NCI-H774 (cell line): Measurements from ENCODE around the gene RGS3.

ENCODE experiments used
- DNase-seq: peaks from one replicate; lab custom pipeline; 2025; lab: John Stamatoyannopoulos, UW

The RGS3 gene

DNA sequence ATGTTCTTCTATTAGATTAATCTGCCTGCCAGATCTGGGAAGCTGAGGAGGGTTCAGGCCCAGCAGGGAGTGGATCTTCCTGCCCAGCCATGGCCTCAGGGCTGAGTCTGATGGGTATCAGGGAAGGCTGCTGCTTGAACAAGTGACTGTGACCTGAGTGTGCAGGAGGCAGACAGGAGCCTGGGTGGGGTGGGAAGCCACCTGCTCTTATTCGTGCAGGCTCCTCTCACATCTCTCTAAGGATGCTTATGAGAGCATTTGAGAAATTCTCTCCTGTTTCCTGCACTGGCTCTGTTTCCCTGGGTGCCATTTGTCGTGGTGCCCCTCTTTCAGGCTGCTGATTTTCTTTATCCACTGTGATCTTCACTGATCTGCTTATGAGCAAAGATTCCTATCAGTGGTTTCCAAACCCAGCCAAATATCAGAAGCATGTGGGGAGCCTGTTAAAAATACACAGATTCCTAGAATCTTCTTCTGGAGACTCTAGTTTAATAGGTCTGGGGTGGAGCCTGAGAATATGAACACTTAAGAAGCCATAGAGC is 2.1 kb downstream of the RGS3 start:
- no peak for DNase-seq

DNA sequence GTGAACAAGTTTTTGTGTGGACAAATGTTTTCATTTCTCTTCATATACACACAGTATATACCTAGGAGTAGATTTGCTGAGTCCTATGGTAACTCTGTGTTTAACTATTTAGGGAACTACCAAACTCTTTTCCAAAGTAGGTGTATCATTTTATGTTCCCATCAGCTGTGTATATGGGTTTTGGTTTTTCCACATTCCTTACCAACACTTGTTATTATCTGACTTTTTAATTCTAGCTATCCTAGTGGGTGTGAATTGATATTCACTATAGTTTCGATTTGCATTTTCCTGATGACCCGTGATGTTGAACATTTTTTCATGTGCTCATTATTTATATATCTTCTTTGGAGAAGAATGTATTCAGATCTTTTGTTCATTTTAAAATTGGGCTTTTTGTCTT is 3.7 kb downstream of the RGS3 start:
- DNase-seq: no peak

DNA sequence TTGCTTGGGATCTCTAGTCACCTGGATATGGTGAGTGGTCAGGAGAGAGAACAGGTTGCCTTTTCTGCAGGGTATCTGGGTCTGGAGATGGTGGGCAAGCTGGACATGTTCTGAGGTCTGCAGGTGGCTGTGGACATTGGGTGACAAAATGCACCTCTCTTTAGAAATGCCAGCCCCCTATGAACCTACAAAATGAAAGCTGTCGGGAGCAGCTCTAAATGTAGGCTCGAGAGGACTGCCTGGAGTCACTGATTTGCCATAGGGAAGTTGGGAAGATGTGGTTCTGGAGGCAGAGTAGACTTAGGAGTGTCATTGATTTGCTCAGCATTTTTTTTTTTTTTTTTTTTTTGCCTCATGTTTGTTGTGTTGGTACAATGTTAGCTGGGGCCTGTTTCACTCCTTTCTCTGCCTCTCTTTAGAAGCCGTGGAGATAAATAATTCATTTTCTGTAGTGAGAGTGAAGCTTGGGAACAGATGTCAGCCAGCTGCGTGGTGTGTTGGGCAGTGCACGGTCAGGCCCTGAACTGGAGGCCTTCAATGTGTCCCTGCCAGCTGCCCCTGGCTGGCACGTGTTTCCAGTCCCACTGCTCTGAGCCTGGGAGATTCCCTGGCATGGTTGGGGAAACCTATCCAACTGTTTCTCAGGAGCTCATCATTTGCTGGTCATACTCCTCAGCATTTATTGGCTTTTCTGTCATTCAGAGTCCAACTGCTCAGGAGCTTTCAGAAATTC is 5.4 kb downstream of the RGS3 start:
- no peak for DNase-seq

DNA sequence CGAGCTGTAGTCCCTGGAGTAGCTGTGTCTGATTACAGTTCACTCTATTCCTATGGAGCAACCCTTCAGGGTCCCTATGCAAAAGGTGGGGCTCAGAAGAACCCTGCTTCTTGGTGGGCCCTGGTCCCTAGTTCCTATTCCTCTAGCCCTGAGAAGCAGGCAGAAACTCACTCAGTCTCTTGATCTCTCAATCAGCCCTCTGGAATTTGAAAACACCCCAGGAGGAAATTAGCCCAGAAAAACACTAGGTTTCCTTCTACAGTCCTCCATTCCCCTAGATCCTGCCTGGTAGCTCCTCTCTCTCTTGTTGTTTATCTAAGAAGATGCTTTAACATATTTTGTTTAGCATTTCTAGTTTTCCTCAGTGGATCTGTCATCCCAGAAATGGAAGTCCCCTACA is 7.6 kb downstream of the RGS3 start:
- DNase-seq: no peak

DNA sequence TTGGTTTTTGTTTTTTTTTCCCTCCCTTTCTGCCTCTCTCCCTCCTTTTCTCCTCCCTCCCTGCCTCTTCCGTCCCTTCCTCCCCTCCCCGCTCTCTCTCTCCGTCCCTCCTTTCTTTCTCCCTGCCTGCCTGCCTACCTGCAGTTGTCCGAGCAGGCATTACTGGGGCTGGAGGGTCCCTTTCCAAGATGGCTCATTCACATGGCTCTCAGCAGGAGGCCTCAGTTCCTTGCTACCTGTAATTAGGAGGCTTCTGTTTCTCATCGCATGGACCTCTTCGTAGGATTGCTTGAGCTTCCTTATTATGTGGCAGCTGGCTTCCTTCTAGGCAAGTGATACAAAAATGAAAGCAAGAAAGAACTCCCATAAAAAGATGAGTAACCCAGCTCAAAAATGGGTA is 8.0 kb downstream of the RGS3 start:
- no peak for DNase-seq

DNA sequence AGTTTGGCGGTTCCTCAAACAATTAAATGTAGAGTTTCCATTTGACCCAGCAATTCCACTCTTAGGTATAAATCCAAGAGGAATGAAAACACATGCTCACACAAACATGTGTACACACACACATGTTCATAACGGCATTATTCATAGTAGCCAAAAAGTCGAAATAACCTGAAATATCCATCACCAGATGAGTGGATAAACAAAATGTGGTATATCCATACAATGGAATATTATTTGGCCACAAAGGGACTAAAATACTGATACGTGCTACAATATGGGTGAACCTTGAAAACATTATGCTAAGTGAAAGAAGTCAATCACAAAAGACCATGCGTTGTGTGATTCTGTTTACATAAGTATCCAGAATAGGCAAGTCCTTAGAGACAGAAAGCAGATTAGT is 8.7 kb downstream of the RGS3 start:
- no peak for DNase-seq

DNA sequence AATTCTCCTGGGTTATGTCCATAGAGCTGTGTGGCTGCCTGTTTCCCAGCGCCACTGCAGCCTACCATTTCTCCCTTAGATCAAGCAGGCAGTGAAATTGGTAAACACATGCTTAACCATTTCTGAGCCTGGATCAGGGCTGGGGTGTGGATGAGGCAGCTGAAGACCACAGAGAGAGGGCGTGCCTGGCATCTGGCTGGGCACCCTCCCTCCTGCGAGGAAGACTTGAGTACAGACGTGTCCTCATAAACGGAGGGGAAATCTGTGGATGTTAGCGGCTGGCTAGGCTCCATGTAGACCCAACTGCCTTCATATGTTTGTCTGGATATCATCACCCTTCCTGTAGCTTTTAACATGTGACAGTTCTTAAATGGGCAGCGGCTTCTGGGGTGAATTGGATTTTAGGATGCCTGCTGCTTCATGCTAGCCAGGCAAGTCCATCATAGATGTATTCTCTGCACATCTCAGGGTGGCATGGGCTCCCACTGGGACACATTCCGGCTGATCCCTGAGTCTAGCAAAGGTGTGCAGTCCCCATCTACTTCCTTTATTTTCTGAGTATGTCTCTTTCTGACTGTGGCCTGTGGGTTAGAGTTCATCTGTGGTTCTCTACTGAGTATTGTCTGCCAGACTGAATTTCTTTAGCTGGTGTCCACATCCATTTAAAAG is 11.0 kb downstream of the RGS3 start:
- no peak for DNase-seq

DNA sequence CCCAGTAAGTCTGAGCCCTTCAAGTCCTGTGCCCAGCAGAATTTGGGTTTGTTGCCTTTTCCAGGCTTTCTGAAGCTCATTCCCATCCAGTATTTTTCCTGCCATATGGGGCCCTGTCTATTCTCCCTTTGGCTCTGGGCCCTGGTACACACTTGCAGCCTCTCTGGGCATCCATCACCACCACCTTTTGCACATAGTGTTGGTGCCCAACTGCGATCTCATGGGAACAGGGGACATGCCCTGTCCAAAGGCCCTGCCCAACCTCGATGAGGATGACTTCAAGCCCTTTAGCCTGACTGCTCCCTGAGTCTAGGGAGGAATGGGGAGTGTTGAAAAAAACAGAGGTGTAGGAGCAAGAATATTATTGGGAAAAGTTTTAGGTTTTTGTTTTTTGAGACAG is 11.5 kb downstream of the RGS3 start:
- DNase-seq: no peak

DNA sequence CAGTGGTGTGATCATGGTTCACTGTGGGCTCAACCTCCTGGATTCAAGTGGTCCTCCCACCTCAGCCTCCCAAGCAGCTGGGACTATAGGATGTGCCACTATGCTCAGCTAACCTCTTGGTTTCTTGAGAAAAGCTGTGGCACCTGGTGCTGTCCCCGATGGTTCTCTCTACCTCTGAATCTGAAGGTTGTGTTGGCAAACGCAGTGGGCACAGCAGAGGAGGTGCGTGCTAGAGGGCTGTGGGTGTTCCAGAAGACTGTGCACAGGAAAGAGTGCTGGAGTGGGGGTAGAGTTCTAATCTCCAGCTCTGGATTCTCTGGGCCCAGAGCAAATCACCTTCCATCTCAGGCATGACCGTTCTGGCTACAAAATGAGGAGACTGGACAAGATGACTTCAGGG is 12.5 kb downstream of the RGS3 start:
- DNase-seq: no peak

DNA sequence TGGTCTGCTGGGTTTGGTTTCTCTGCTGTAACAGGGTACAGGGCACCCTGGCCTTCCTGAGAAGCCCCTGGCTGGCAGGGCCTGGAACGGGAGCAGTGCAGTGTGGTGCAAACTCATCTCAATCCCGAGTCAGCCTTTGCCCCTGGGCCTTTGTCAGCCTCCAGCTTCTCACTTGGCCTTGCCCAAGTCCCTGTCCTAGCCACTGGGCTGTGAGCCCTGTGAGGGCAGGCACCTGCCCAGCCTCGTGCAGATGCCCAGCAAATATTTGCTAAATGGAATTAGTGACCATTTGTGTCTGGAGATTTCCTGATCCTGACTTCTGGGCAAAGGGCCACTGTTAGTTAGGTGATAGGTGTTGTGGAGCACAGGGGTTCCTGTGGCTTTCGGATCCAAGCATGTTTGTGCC is 13.0 kb downstream of the RGS3 start:
- DNase-seq: no peak

DNA sequence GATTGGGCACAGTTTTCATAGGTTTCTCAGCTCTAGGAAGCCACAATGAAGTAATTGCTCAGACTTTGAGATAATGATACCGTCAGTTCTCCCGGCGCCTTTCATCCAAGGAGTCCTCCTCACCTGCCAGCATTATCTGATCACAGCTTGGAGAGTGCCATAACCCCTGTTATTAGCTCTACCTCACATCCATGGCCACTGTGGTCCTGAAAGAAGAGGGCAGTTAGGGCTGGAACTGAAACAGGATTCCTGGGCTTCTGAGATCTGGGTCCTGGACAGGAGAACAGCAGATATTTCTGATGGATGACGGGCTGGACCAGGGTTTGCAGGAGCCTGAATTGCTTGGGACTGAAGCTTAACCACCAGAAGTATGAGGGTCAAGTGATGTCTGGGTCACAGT is 13.5 kb downstream of the RGS3 start:
- DNase-seq: no peak

DNA sequence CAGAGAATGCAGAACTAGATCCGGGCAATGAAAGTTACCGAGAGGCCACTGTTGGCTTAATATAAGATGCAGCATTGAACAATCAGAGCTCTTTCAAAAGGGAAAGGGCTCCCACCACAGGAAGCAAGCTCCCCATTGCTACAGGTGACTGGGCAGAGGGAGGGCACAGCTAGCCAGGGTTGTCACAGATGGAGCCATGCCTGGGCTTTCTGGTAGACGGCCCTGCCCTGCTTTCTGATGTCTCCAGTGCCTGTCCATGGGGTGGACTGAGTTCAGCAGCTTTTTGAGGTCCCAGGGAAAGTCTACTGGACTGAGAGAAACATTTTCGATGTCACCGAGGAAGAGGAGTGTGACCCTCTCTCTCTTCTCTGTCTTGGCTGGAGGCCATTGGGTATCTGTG is 14.1 kb downstream of the RGS3 start:
- no peak for DNase-seq

DNA sequence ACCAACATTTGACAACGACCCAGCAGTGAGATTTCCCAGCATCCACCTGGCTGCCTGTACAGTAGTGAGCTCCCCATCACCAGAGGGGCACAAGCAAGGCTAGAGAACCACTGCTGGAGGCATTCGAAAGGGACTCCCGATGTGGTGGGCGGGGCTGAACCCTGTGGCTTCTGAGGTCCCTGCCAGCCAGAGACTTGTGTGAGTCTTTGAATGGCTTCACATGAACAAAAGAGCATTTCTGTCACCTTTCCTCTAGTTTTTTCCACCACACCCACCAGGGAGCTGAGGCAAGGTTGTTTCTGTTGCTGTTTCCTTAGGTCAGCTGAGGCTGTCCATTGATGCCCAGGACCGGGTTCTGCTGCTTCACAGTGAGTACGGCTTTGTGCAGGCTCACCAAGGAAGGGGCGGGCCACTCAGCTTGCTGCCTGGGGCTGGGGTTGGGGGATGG is 15.7 kb downstream of the RGS3 start:
- DNase-seq: no peak

DNA sequence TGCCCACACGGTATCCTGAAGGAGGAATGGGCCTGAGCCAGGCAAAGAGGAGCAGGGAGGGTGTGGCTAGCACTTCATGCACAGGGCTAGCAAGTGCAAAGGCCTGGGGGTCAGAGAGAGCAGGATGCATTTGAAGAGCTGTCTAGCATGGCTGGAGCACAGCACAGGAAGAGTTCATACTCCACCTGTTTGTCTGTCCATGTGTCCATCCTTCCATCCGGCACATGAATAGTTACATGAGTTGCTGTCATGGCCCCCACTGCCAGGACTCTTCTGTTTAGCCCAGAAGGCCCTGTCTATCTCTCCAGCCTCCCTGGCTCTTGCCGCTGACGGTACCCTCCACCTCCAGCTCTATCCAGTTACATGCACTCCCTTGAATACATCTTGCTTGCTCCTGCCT is 17.1 kb downstream of the RGS3 start:
- DNase-seq: no peak

DNA sequence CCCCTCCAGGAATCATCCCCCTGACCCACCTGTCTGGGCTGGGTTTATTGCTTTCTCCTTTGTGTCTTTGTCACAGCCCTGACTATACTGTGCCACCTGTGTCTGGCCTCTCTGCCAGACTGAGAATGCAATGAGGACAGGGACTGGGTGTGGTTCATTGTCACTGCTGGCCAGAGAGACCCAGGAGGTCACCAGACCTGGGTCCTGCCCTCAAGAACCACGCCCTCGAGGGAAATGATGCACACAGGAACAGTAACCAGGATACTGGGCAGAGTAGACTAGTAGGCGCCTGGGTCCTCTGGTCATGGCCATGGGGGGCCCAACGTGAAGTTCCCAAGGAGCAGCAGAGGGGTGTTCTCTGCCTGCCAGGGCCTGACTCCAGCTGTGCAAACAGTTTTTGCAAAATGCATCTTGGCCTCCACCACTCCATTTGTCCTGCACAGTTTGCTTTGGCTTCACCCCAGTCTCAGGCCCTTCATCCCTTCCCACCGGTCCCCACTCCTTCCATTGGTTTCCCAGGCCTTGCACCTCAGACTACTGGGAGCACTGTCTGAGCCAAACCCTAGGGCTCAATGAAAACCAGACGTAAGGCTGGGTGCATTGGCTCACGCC is 17.8 kb downstream of the RGS3 start:
- DNase-seq: peak; percentile 71

DNA sequence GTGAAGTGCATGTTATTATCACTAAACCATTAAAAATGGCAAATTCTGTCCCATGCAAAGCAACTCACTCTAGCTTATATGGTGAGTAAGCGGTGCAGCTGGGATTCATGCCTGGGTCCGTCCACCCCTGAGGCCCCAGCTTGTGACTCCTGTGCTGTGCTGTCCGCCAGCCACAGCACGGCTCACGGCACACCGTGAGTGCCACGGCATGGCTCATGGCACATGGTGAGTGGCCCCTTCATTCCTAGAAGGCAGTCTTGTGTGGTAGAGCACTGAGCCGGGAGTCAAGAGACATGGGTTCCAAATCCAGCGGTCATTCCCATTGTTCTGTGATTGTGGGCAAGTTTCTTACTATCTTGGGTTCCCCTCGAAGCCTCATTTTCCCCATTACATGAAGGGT is 18.8 kb downstream of the RGS3 start:
- DNase-seq: no peak

DNA sequence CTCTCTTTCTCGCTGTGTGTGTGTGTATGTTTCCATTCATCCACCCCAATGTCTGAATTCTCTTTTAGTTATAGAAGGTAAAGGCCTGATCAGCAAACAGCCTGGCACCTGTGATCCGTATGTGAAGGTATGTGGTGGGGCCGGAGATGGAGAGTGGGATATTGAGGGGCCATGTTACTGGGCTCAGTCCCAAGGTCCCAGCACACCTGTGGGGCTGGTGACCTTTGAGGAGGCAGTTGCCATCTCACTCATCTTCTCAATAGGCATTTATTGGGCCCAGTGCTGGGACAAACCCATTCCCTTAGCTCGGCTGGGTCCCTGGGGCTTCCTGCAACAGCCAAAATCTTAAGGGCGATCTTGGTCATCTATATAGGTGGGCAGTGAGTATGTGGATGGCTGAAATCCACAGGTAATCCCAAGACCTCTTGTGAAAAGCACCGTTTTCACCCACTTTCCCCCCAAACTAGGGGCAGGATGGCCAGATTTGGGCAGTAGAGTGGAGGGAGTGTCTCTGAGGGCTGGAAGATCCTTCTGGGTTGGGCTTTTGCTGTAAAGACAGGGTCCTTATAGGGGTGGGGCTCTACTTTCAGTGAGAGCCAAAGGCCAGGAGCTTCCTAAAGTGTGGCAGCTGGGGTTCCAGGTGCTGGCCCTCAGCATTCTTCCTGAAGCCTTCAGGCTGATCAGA is 19.6 kb downstream of the RGS3 start:
- no peak for DNase-seq

DNA sequence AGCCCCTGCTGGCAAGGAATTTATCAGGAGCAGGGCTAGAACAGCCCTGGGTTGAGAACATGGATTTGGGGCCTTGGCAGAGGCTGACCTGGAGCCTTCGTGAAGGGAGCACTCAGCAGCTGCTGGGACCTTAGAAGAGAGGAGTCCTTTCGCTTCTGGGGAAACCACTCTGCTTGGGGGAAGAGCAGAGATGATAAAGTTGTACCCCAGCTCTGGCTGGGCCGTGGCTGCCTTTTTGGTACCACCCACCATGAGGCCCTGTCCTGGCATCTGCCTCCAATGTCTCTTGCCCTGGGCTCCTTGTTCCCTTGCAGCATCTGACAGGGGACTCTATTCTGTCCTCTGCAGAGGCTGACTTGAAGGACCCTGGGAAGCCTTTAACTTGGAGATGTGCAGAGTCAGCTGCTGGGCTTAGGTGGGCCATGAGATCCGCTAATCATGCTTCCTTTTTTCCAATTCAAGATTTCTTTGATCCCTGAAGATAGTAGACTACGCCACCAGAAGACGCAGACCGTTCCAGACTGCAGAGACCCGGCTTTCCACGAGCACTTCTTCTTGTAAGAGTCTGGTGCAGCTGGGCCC is 20.2 kb downstream of the RGS3 start:
- DNase-seq: no peak

DNA sequence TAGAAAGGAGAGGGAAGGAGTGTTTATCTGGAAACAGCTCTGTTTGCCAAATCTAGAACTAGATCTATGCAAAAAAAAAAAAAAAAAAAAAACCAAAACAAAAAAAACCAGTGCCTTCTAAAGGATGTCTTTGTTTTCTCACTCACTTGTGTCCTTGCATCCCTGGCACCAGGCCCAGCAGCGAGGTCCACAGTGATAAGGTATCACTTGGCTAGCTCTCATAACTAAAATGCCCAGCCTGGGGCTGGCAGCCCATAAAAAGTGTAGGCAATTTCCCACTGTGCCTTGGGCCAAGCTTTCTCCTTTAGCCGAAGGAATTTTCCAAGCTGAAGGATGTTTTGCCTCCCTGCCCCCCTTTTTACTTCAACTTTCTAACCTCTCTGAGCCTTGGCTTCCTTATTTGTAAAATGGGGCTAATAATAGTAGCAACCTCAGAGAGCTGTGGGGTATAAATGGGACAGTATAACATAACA is 20.8 kb downstream of the RGS3 start:
- DNase-seq: no peak

DNA sequence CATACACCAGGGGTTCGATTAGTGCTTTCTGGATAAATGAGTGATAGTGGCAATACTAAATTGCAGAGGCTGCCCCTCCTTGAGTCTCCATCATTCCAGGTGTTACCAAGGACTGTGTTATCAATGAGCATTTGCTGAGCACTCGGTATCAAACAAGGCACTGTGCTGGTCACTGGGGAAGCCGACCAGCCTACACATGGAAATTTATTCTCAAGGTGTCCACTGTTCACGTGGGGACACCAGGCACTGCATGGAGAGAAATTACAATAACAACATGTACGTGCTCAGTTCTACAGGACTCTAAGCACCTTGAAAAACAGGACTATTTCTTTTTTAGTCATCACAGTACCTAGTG is 22.2 kb downstream of the RGS3 start:
- no peak for DNase-seq

DNA sequence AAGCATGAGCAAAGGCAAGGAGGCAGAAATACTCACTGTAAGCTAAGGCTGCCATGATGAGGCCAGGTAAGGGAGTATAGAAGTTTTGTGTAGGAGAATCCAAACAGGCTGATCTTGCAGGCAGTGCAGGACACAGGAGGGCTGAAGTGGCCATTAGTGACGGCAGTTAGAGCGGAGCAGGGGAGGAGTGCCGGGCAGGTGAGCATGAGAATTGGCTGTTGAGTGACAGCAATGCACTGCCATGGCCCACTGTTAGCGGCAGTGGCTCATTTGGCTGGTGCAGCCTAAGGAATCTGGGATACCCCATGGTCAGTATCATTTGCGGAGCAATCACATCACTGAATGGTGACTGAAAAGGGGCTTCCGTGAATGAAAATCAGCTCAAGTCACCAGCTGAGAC is 22.8 kb downstream of the RGS3 start:
- DNase-seq: no peak

DNA sequence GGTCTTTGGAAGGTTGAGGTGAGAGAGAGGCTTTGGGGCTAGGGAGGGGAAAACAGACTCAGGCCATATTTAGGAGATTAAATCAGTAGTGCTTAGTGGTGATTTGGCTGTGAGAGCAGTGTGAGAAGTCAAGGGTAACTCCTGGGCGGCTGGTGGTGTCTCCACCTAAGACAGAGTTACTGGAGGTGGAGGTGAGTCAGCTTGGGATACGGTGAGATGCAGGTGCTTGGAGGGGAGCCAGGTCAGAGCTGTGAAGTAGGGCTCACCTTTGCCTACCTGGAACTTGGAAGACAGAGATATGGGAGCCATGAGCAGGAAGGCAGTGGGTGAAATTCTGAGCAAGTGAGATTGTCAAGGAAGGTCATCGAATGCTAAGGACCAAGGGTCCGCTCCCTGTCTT is 24.5 kb downstream of the RGS3 start:
- no peak for DNase-seq
